Measurements from ENCODE around the gene KIF16B.

Gene KIF16B

GRCh38 chr20:16392346-16392745 lies 180.9 kb downstream of the KIF16B start:
- DNase-seq, result no peak

DNA sequence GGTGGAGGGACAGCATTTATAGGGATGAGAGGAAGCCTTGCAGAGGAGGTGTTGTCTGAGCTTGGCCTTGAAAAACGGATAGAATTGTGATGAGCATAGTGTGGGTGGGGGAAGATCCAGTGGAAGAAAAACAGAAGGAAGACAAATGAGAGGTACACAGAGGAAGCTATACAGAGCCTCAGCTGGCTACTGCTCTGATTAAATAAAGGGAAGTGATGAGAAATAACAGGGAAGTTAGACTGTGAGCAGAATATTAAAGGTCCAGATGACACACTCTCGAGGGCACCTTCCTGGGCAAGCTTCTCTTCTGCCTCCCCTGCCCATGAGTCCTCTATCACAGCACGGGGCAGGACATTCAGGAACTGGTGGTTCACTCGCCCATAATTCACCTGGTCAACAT lies 182.3 kb downstream of the KIF16B start:
- no peak for DNase-seq

DNA sequence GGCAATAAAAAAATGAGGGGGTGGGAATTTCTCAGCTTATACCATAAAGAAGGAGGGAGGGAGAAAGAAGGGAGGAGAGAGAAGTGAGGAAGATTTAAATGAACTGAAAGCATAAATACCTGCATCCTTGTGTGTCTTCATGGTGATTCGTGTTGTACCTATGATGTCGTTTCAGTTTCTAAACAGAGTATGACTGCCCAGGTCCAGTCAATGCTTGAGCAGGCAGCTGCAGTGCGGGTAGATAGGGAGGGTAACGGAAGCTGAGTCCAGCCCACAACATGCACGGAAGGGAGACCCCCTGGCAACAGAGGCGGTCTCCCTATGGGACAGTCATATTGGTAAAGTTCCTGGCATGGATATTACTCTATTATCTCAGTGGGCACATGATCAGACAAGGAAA lies 184.5 kb downstream of the KIF16B start:
- DNase-seq, result no peak

- DNase-seq, result no peak
Measured at GRCh38 chr20:16387666-16388065, 185.6 kb downstream of the KIF16B start.

DNA sequence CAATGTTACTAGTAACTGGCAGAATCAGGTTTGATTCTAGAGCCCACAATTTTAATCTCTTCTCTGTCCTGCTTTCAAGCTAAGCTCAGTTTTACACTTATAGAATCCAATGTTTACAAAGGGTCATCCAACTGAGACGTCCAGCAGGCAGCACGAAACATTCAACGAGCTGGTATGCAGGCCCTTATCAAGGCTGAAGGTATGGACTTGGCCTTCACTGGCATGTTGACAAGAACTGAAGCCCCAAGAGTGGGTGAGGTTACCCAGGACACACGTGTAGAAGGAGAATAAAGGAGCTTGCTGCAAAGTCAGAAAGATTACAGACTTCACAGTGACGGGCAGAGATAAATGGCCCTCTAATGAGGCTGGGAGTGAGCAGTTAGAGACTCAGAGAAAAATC lies 187.4 kb downstream of the KIF16B start:
- no peak for DNase-seq

DNA sequence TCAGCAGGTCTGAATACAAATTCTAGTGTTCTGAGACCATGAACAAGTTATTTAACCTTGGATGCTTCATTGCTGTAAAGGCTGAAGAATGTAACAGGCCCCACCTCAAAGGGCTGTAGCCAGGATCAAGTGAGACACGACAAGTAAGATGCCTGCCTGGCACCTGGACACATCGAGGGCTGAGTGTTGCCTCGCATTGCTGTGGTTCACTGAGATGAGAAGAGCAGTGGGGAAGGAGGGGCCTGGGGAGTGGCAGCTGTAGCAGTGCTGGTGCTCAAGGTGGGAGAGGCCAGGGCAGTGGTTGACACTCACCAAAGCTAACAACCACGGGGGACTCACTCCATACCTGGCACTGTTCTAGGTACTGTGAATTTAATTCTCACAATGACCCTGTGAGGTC lies 187.8 kb downstream of the KIF16B start:
- DNase-seq, result no peak

DNA sequence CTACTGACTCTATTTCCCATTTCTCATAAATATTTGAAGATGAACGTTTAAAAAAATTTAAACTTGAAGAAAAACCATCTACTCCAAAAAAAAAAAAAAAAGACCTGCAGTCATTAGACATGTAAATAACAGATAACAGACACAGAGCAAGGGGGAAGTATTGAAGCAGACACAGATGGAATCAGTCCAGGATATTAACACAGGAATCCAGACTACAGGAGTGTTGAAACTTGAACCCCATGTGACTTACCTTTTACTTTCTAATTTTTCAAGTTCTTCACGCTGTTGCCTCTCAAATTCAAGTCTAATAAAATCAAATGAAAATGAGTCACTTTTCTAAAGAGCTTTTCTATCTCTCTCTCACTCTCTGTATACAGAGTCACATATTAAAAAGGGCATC lies 191.8 kb downstream of the KIF16B start:
- DNase-seq, result no peak

DNA sequence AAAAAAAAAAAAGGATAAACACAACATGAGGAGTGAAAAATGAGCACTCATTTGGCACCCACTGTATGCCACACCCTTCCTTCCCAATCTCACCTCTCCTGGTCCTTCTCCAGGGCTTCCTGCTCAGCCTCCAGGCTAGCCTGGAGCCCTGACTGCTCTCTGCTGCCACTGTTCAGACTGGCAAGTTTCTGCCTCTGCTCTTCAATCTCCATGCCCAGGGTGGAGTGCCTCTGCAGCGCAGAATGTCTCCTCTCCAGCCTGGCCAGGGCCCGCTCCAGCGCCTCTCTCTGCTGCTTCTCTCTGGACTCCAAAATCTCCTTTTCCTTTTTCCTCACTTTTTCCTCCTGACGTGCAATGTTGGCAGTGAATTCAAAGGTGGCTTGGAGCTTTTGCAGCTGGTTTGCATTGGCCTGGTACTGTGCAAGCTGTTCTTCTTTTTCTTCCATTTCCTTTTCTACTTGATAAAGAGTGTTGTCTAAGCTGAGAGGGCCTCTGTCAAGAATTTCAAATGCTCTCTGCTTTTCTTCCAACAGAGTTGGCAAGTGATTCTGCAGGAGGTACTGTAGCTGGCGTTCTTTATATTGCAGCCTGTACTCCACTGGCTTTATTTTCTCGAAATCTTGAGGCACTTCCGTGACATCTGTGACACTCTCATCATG lies 194.4 kb downstream of the KIF16B start:
- DNase-seq, result no peak

DNA sequence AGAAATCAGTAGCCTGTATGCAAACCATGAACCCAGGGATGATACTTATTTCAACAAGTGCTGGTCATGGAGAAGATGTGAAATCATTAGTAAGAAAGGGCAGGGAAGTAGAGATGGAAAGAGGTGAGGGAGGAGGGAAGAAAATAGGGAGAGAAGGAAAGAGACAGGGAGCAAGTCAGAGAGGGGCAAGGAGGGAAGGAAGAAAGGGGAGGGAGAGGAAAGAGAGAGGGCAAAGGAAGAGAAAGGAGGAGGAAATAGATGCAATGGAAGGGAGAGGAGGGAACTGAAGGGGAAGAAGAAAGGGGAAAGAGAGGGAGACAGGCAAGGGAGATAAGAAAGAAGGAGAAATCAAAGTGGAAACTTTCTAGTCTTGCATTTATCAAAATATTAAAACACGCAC lies 195.1 kb downstream of the KIF16B start:
- no peak for DNase-seq

DNA sequence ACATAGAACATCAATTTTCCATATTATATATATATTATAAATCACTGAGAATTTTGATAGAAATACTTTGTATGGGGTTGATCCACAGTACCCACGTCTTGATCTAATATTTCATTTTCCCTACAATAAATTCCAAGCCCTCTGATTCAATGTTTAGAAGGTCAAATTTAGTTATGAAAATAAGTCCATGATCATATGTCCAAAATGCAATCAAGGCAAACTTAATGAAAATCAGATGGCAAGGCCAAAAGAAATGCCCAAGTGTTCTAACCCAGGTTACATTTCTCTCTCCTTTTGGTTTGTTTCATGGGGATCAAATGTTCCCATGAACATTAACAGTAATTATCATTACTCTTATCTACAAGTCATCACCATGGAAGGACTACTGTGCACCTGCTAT lies 203.8 kb downstream of the KIF16B start:
- no peak for DNase-seq

DNA sequence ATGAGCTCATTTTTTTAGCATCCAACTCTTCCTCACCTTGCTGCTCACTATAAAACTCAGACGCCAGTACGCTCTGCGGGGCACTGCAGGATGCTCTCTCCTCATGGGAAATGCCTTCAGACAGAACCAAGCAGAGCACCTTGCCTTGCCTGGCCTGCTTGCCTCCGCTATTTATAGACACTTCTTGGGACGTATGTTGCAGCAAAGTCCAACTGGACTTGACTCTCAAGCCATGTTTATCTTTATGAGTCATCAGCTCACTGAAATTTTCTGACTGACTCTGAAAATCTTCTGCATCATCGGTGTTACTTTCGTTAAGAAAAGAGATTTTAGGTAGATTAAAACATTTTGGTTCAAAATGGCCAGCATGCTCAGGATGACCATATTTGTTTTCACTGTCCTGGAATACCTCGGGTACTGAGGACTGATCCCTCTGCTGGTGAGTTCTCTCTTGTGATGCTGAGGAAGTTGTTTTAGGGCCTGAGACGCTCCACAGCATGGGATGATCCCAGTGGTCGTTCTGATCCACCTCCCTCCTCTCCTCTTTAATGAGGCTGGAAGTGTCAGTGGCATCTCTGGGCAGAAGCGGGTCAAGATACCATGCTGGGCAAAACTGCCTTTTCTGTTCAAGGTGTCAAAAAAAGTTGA lies 204.5 kb downstream of the KIF16B start:
- no peak for DNase-seq

DNA sequence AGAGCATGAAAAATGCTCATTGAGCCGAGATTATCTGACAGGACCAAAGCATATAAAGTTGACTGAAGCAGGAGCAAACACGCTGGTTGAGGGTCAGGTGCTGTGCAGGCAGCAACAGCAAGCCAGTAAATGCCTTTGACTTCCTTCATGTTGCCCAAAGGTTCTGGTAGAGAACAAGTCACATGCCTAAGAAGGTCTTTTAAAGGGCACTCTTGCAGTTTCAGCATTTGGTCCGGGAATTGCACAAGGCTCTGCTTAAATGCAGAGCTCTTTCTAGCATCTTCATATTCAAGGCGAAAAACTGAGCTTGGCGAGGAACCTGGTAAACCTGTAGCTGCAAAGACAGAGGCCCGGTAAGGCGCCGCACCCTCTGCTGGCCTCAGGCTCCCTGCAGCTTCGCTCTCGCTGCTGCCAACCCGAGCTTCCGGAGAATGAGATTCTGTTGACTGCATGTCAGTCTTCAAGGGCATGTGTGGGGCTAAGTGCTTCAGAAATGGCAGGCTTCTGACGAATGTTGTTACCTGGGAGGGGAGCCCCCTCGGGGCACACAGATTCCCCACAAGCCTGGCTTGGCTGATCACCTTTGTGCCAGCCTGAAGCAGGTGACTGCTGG lies 205.2 kb downstream of the KIF16B start:
- DNase-seq, result no peak

DNA sequence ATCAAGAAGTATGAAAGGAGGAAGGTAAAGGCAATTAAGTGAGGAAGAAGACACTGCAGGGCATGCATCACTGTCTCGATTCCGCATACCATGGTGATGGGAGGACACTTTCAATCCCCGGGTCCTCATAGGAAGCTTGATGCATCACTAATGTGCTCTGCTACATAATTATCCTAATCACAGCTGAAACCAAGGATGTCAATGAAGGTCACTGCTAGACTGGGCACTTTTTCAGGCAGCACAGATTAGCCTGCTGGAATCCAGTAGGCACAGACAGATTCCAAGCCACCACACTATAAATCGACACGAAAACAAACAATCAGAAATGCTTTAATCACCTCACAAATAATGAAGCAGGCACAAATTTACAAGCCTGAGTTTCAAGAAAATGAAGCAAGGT lies 206.7 kb downstream of the KIF16B start:
- DNase-seq, result no peak

DNA sequence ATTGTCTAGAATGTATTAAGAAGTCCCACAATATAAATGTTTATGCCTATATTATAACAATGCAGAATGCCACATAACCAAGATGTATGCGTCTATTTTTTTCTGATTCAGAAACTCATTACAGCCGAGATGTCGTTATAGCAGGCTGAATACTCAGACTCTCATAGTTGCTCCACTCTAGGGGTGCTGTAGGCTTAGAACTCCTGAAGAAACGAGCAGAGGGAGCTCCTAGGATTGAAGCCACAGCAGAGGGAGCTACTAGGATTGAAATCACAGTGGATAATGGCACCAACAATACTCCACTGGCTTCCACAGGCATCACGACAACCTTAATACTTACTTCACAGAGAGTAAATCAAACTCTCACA lies 208.9 kb downstream of the KIF16B start:
- no peak for DNase-seq

DNA sequence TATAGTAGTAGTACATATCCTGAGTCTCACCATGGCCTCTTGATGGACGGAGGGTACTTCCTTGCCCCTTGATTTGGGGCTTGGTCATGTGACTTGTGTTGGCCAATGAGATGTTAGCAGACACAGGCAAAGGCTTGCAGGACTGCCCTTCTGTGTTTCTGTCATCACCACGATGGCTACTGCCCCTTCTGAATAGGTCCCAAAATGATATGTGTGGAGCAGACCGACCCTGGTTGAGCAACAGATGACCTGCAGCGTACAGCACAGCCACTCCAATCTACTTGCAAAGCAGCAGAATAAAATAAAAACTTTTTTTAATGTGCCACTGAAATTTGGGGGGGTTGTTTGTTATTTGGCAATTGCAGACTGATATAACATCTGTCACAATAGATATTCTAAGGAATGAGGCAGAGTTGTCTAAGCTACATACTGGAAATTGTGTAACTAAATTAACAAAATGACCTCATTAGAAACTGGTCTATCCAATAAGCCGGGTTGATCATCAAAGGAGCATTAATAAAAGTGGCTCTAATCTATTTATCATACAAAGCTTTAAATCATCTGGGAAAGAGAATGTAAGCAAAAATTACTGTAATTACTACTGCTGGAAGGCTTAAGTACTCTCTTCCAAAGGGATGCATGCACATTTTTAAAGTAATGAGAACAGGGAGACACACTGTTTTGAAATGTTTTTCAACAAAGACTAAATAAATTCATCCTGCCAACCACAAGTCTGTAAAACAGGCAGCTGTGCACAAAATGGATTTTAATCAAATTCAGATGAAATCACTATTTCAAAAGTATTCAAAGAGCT lies 209.5 kb downstream of the KIF16B start:
- no peak for DNase-seq

GRCh38 chr20:16362642-16363041 lies 210.6 kb downstream of the KIF16B start:
- DNase-seq, result no peak

DNA sequence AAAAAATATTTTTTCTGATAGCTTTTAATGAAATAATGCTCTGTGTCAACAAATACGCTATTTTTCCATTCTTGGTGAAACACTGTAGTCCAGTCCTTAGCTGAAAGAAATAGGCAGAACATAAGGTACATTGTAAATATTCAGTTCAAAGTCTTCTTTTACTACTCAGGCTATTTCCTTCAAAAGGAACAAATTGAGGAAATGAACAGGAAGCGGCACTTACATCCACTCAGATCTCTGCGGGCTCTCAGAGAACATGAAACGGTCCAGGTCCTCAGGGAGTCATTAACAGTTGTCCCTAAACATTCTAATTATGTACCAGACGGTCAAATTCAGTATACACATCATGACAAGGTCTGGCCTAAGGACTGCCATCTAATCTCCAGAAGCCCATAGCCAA lies 212.6 kb downstream of the KIF16B start:
- no peak for DNase-seq

GRCh38 chr20:16353417-16353781 lies 219.8 kb downstream of the KIF16B start:
- no peak for DNase-seq

- DNase-seq, result no peak
Measured at GRCh38 chr20:16352751-16353416, 220.4 kb downstream of the KIF16B start.

- no peak for DNase-seq
Measured at GRCh38 chr20:16352321-16352720, 220.9 kb downstream of the KIF16B start.

DNA sequence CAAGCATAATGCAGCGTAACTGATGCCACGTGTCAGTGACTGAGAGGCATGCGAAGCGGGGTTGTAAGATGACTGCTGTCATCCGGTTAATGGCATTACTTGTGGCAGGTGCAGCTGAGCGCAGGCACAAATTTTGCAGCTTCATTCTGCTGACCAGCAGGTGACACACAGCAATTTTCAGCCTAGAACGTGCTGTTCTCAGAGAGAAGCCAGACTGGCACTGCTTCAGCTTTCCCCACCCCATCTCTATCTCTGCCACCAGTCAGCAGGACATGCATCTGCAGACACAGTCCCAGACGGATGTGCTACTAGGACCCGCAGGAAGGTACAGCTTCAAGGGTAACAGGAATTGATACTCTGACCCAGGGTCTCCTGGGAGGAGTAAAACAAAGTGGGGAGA lies 221.8 kb downstream of the KIF16B start:
- no peak for DNase-seq

DNA sequence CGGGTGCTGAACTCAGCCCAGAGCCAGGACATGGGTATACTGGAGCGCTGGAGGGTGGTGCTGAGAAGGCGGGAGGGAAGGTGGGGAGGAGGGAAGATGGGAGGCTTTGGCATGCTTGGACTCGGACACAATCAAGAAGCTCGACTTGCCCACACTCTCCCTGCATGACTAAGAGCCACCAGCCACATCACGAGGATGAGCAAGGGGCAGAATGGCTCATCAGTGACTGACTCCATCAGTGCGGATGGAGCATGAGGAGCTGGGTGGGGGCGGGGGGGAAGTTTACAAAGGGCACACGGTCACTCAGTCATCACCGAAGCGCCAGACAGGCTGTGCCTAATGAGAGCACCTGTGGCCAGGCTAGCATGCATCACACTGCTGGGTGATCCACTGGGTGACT lies 222.8 kb downstream of the KIF16B start:
- no peak for DNase-seq

GRCh38 chr20:16349523-16350260 lies 223.6 kb downstream of the KIF16B start:
- no peak for DNase-seq
